Ovary (tissue), 9 donors: Measurements from ENCODE around the gene CEP120. TPM values are rescaled to one million over a fixed set of nuclear protein-coding genes. Genes with fewer than 3 reads are reported as not detected.

Source experiments
- DNase-seq, 5 donors: peaks; one replicate each; pipeline ENCODE4 v3.0.0-alpha.2; 2019 to 2020
- H3K27ac ChIP-seq, 2 donors: fragments of 200-600 bp; one replicate each; pipeline versions ENCODE4 v1.5.1 to v1.8.0; 2019 to 2022
- H3K27me3 ChIP-seq: fragments of 200-600 bp; one replicate; pipeline ENCODE4 v1.8.0; 2022
- H3K36me3 ChIP-seq: fragments of 200-600 bp; sonication (generic); one replicate; pipeline ENCODE4 v1.5.1; 2019
- H3K4me1 ChIP-seq: one replicate; pipeline ENCODE4 v1.8.1; 2013; ENCODE audit warnings: mild to moderate bottlenecking, moderate library complexity; ENCODE audit not compliant: insufficient read depth
- H3K4me3 ChIP-seq: fragments of 200-600 bp; sonication (generic); one replicate; pipeline ENCODE4 v1.5.1; 2017
- H3K9me3 ChIP-seq, 2 donors: fragments of 200-600 bp in 1 of 2; sonication (generic) in 1 of 2; one replicate each; pipeline versions ENCODE4 v1.5.1 to v1.8.1; 2013 to 2019; ENCODE audit warnings: mild to moderate bottlenecking in 1 of 2, moderate library complexity in 1 of 2
- EP300 ChIP-seq: sonication (generic); formaldehyde crosslinking; IDR thresholded peaks from one replicate; pipeline ENCODE4 v1.6.1; 2017; ENCODE audit warnings: antibody characterized with exemption
- POLR2A ChIP-seq: fragments of 450-650 bp; IDR thresholded peaks from one replicate; pipeline ENCODE4 v1.6.1; 2017; ENCODE audit warnings: antibody characterized with exemption, mild to moderate bottlenecking, moderate library complexity
- WGBS, 3 donors: extraction: QIAGEN DNeasy Blood & Tissue Kit in 1 of 3; methylation state at CpG; one replicate each; pipeline versions ENCODE4 v1.1.5 to v1.1.7; 2013 to 2017; 5-methylcytosine and 5-hydroxymethylcytosine counted together
- intact Hi-C, 4 donors: fragments of 100-400 bp; cut with DNase I; formaldehyde crosslinking; loops; one replicate each; pipeline versions ENCODE4 v1.11.0 to v1.15.1; 2022 to 2023
- polyA plus RNA-seq, 2 donors: library from polyadenylated mRNA; stranded (reverse); fragments of 200-250 nt in 1 of 2; fragments of 350-450 nt in 1 of 2; fragmentation: Illumina TruSeq in 1 of 2; extraction: RNeasy Lipid Tissue Mini Kit (QIAGEN cat#74804) in 1 of 2; gene quantifications; one replicate each; pipeline ENCODE4 v1.2.3, GENCODE V29; 2013 to 2014
- total RNA-seq, 7 donors: library from RNA; depleted of rRNA in 2 of 7; stranded (reverse); fragments of >200 nt in 2 of 7; fragmentation: NEBNext Ultra II Directional in 3 of 7; extraction: Animal tissue kit (Norgen Biotek cat#: 25700) in 3 of 7; gene quantifications; one replicate each; pipeline versions ENCODE4 v1.1.0 to v1.2.4, GENCODE V29; 2016 to 2023
- TF ChIP-seq, protein P1 (sequence below), 3 donors: fragments of 450-650 bp in 2 of 3; fragments of 200-600 bp in 1 of 3; IDR thresholded peaks; one replicate each; pipeline versions ENCODE4 v1.5.1 to v1.8.0; 2016 to 2022; ENCODE audit warnings: antibody characterized with exemption in 3 of 3, mild to moderate bottlenecking in 1 of 3
- donor health status: DM: no; HTN: no; CAD: no; lungs with moderate emphysema.
- donor health status: DM: no; HTN: no; CAD: no.
- donor health status: Bipolar disorder and iron deficiency.
- donor health status: DM: yes; HTN: yes; CAD: no.
- donor health status: DM: no; HTN: no; CAD: no.
- donor health status: DM: yes; HTN: yes; CAD: no.

Gene CEP120
- total and polyA plus RNA-seq, 9 donors, result 15.3 to 33.0 (median 28.9) TPM

DNA sequence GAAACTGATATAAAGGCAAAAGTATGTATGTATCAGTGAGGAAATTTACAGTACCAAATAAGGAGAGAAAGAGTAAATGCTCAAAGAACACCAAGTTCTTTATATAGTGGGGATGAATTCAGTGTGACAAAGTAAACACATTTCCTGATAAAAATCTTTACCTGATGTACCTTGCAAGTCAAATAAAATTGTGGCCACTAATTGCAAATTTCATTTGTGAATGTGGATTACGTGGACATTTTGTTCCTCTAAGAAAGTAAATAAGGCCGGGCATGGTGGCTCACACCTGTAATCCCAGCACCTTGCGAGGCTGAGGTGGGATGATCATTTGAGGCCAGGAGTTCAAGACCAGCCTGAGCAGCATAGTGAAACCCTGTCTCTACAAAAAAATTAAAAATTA is 25.7 kb downstream of the CEP120 start:
- H3K27ac ChIP-seq, result no peak overlapping the region
- intact Hi-C loops, result no loop called here
- no peak for DNase-seq
- H3K9me3 ChIP-seq, result no peaks in the 10 kb centered on the region
- H3K4me3 ChIP-seq, result no peak overlapping the region
- no peaks in the 10 kb centered on the region for H3K4me1 ChIP-seq
- H3K27me3 ChIP-seq, result no peaks in the 10 kb centered on the region
- 80 to 97% (median 90%) methylated on average over 3 of the region's 3 CpGs for WGBS, 3 donors
- no peak for TF ChIP-seq EP300
- TF ChIP-seq, protein P1, sequence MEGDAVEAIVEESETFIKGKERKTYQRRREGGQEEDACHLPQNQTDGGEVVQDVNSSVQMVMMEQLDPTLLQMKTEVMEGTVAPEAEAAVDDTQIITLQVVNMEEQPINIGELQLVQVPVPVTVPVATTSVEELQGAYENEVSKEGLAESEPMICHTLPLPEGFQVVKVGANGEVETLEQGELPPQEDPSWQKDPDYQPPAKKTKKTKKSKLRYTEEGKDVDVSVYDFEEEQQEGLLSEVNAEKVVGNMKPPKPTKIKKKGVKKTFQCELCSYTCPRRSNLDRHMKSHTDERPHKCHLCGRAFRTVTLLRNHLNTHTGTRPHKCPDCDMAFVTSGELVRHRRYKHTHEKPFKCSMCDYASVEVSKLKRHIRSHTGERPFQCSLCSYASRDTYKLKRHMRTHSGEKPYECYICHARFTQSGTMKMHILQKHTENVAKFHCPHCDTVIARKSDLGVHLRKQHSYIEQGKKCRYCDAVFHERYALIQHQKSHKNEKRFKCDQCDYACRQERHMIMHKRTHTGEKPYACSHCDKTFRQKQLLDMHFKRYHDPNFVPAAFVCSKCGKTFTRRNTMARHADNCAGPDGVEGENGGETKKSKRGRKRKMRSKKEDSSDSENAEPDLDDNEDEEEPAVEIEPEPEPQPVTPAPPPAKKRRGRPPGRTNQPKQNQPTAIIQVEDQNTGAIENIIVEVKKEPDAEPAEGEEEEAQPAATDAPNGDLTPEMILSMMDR (IDR thresholded peaks at IDR 0.05), result no peak
- TF ChIP-seq POLR2A, result no peak
- H3K36me3 ChIP-seq, result no peaks in the 10 kb centered on the region

DNA sequence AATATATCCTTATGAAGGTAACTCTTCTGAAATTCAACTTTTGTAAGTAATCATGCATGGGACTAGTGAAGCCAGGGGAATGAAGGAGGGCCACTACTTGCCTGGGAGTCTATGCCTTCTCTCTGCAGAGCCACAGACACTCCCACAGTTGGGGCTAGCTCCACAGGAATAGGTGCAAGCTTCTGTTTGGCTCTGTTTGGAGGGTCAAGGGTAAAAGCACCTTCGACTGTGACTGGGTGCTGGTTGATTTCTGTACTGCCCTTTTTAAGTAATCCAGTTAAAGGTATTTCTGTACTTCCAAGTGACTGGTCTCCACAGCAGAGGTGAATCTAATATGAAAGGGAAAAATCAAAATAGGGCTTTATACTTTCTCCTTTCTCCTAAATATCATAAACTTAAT is 32.2 kb downstream of the CEP120 start:
- no peak for DNase-seq
- WGBS, 3 donors, result 92 to 96% (median 94%) methylated on average over 1 of the region's 1 CpG
- Histone ChIP-seq H3K4me1 (no peaks in the 10 kb centered on the region), H3K4me3 (no peak overlapping the region), H3K9me3 (no peaks in the 10 kb centered on the region), H3K36me3 (no peaks in the 10 kb centered on the region), H3K27ac (no peak overlapping the region), H3K27me3 (no peaks in the 10 kb centered on the region)
- intact Hi-C loops, result no loop called here
- TF ChIP-seq POLR2A (no peak), EP300 (no peak)
- TF ChIP-seq, protein P1 (IDR thresholded peaks at IDR 0.05), result no peak

DNA sequence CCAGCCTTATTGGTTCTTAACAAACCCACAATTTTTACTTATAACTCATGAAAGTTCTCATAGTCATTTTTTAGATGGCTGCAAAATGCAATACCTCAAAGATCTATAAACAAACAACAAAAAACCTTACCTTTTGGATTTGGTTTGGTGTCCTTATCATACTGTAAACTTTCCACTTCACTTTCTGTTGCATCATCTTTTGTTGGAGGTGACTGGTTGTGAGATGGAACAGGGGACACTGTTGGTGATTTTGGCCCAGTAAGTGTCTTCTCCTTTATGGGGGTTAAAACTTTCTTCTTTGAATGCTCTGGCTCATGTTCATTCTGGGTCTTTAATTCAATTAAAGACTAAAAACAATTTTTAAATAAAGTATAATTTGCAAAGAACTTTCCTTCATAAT is 33.4 kb downstream of the CEP120 start:
- Histone ChIP-seq H3K27me3 (no peaks in the 10 kb centered on the region), H3K36me3 (no peaks in the 10 kb centered on the region), H3K27ac (no peak overlapping the region), H3K9me3 (no peaks in the 10 kb centered on the region), H3K4me1 (no peaks in the 10 kb centered on the region), H3K4me3 (no peak overlapping the region)
- intact Hi-C loops, result no loop called here
- no peak for DNase-seq
- TF ChIP-seq POLR2A (no peak), EP300 (no peak)
- TF ChIP-seq, protein P1 (IDR thresholded peaks at IDR 0.05), result no peak

DNA sequence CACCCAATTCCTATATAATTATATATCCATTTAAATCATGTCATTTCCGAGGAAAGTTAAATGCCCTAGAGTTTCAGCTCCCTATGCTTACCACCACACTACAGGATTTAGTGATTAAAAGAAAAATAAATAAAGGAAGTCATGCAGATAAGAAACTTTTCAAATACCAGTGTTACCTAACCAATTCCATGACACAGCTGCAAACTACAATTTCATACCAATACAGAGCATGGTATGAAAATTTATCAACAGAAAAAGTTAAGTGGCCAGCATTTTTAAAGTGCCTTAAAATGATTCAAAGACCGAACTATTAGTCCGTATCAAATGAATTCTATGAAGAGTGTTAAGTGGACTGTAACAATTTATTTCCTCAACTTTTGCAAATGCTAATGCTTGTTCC is 35.9 kb downstream of the CEP120 start:
- Histone ChIP-seq H3K36me3 (no peaks in the 10 kb centered on the region), H3K4me1 (no peaks in the 10 kb centered on the region), H3K4me3 (no peak overlapping the region), H3K9me3 (no peaks in the 10 kb centered on the region), H3K27me3 (no peaks in the 10 kb centered on the region), H3K27ac (no peak overlapping the region)
- TF ChIP-seq POLR2A (no peak), EP300 (no peak)
- TF ChIP-seq, protein P1 (IDR thresholded peaks at IDR 0.05), result no peak
- DNase-seq, result no peak
- intact Hi-C loops, result no loop called here
- 86 to 96% (median 96%) methylated on average over 3 of the region's 3 CpGs for WGBS, 3 donors

DNA sequence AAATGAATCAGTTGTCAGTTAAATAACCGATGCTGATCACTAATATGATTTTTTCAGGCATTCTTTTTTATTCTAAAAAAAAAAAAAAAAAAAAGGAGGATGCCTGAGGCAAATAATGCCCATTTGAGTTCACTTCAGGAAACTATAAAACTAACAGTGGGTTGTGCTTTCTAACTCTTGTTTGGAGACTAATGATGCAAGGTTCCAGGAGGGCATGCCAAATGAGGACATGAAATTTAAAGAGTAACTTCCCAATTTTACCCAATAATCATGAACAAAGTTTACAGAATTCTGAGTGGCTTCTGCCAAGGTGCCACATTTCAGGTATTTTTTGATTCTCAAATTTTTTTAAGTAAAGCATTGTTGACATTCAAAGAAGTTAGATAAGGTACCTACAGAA is 41.0 kb downstream of the CEP120 start:
- 89 to 98% (median 90%) methylated on average over 1 of the region's 1 CpG for WGBS, 3 donors
- intact Hi-C loops, result no loop called here
- no peaks in the 10 kb centered on the region for H3K36me3 ChIP-seq
- TF ChIP-seq, protein P1 (IDR thresholded peaks at IDR 0.05), result no peak
- TF ChIP-seq POLR2A, result no peak
- TF ChIP-seq EP300, result no peak
- no peak overlapping the region for H3K27ac ChIP-seq
- H3K9me3 ChIP-seq, result no peaks in the 10 kb centered on the region
- no peaks in the 10 kb centered on the region for H3K4me1 ChIP-seq
- no peak overlapping the region for H3K4me3 ChIP-seq
- H3K27me3 ChIP-seq, result no peaks in the 10 kb centered on the region
- DNase-seq, result no peak
